ENCODE data around the gene PCNX2. TPM values are rescaled to one million over a fixed set of nuclear protein-coding genes. Genes with fewer than 3 reads are reported as not detected.
"Not testable (repeated sequence)": the region's sequence is repeated elsewhere in the genome, so short reads cannot be mapped to it uniquely, and the experiment has no call there.

Gene PCNX2
- total RNA-seq, 2 experiments from 2014 or later = 11.5 to 12.2 TPM

DNA sequence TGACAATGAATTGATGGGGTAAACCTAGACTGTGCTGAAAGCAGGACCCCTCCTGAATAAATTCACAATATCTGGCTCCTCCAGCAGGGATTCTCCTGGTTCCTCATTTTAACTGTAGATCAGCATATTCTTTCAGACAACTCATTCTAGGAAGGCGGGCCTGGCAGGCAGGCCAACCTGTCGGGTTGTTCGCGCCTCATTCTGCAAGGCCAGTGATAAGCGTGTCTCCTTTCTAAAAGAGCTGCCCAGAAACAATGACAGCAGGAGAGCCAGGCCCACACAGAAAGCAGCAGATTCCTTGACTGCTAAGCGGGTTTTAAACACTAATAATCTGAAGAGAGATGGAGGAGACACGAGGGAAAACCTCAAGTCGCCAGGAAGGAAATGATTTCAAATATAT is 275.1 kb downstream of the PCNX2 start:
- no peak overlapping the region for H3K27ac Mint-ChIP-seq
- peaks cover 15% of the 10 kb centered on the region for H3K36me3 Mint-ChIP-seq (ENCODE audit: low read depth)
- H3K27me3 Mint-ChIP-seq (ENCODE audit: low read depth) = no peaks in the 10 kb centered on the region
- no peak overlapping the region for H3K4me3 Mint-ChIP-seq
- intact Hi-C loops (cut with micrococcal nuclease) = no loop called here
- CTCF ChIA-PET = no interaction called here
- no peaks in the 10 kb centered on the region for H3K4me1 Mint-ChIP-seq (ENCODE audit: low read depth)
- H3K9me3 Mint-ChIP-seq = no peaks in the 10 kb centered on the region
- no peak for DNase-seq

GRCh38 chr1:233019778-233020325 is 275.7 kb downstream of the PCNX2 start:
- H3K27ac Mint-ChIP-seq = no peak overlapping the region
- H3K4me1 Mint-ChIP-seq (ENCODE audit: low read depth) = no peaks in the 10 kb centered on the region
- CTCF ChIA-PET = no interaction called here
- no peaks in the 10 kb centered on the region for H3K27me3 Mint-ChIP-seq (ENCODE audit: low read depth)
- H3K9me3 Mint-ChIP-seq = no peaks in the 10 kb centered on the region
- intact Hi-C loops (cut with micrococcal nuclease) = no loop called here
- DNase-seq = no peak
- H3K4me3 Mint-ChIP-seq = no peak overlapping the region
- peaks cover 16% of the 10 kb centered on the region for H3K36me3 Mint-ChIP-seq (ENCODE audit: low read depth)

- Mint-ChIP-seq H3K36me3 (ENCODE audit: low read depth) (peaks cover 21% of the 10 kb centered on the region), H3K27me3 (ENCODE audit: low read depth) (no peaks in the 10 kb centered on the region), H3K27ac (no peak overlapping the region), H3K4me3 (no peak overlapping the region), H3K4me1 (ENCODE audit: low read depth) (no peaks in the 10 kb centered on the region), H3K9me3 (no peaks in the 10 kb centered on the region)
- no peak for DNase-seq
- CTCF ChIA-PET = no interaction called here
- intact Hi-C loops (cut with micrococcal nuclease) = no loop called here
These were observed 276.4 kb downstream of the PCNX2 start for GRCh38 chr1:233019083-233019482.

- DNase-seq = no peak
- intact Hi-C loops (cut with micrococcal nuclease) = no loop called here
- H3K36me3 Mint-ChIP-seq (ENCODE audit: low read depth) = peaks cover 35% of the 10 kb centered on the region
These were observed 278.7 kb downstream of the PCNX2 start for GRCh38 chr1:233016798-233017197.

GRCh38 chr1:233015965-233016364 is 279.6 kb downstream of the PCNX2 start:
- intact Hi-C loops (cut with micrococcal nuclease) = no loop called here
- Mint-ChIP-seq H3K27ac (no peak overlapping the region), H3K36me3 (ENCODE audit: low read depth) (peaks cover 35% of the 10 kb centered on the region), H3K9me3 (no peaks in the 10 kb centered on the region), H3K4me3 (no peak overlapping the region), H3K27me3 (ENCODE audit: low read depth) (no peaks in the 10 kb centered on the region), H3K4me1 (ENCODE audit: low read depth) (no peaks in the 10 kb centered on the region)
- CTCF ChIA-PET = no interaction called here
- DNase-seq = no peak

More at GRCh38 chr1:233016798-233017197, 278.7 kb downstream of the PCNX2 start:
- Mint-ChIP-seq H3K27me3 (ENCODE audit: low read depth) (no peaks in the 10 kb centered on the region), H3K9me3 (no peaks in the 10 kb centered on the region), H3K4me1 (ENCODE audit: low read depth) (no peaks in the 10 kb centered on the region), H3K27ac (no peak overlapping the region), H3K4me3 (no peak overlapping the region)
- CTCF ChIA-PET = no interaction called here

GRCh38 chr1:233012021-233012420 is 283.5 kb downstream of the PCNX2 start:
- Mint-ChIP-seq H3K9me3 (no peaks in the 10 kb centered on the region), H3K4me1 (ENCODE audit: low read depth) (no peaks in the 10 kb centered on the region), H3K4me3 (no peak overlapping the region), H3K36me3 (ENCODE audit: low read depth) (peaks cover 29% of the 10 kb centered on the region), H3K27me3 (ENCODE audit: low read depth) (no peaks in the 10 kb centered on the region), H3K27ac (no peak overlapping the region)
- intact Hi-C loops (cut with micrococcal nuclease) = no loop called here
- CTCF ChIA-PET = no interaction called here
- no peak for DNase-seq

DNA sequence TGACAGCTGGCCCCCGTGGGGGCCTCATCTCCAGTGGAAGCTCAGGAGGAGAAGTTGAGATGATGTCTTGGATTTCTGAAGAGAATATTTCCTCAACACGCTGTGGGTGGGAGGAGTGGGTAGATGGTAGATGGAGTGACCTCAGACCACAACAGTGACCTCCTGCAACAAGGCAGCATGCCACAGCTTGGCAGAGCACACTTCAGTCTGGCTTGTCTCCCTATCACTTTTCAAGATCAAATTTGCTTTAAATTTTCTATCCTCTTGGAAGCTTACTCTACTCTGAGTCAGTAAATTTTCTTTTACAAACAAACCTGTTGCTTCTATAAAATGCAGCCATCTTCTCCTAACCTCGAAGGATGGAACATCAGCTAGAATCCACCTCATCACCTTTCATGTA is 285.4 kb downstream of the PCNX2 start:
- peaks cover 28% of the 10 kb centered on the region for H3K36me3 Mint-ChIP-seq (ENCODE audit: low read depth)
- no peaks in the 10 kb centered on the region for H3K9me3 Mint-ChIP-seq
- H3K27ac Mint-ChIP-seq = no peak overlapping the region
- H3K27me3 Mint-ChIP-seq (ENCODE audit: low read depth) = no peaks in the 10 kb centered on the region
- H3K4me1 Mint-ChIP-seq (ENCODE audit: low read depth) = no peaks in the 10 kb centered on the region
- no peak overlapping the region for H3K4me3 Mint-ChIP-seq
- CTCF ChIA-PET = no interaction called here
- intact Hi-C loops (cut with micrococcal nuclease) = no loop called here
- no peak for DNase-seq

DNA sequence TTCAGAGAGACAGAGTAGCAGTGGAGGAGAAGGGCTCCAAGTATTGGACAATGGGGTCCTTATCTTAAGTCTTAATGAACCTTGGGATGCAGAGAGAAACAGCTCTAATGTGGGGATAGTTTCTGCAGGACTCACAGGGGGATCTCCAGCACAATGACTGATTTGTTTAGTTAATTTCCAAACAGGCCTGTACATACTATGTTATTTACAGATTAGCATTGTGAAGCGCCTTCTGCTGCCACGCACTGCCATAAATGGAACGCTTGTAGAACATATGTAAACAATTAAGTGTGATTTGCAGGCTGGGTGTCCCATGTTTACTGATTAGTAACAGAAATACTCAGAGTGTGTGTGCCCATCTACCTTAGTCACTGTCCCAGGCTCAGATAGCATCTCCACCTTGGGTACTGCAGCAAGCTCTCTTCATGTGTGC is 289.0 kb downstream of the PCNX2 start:
- Mint-ChIP-seq H3K27ac (no peak overlapping the region), H3K4me3 (no peak overlapping the region), H3K36me3 (ENCODE audit: low read depth) (peaks cover 21% of the 10 kb centered on the region), H3K27me3 (ENCODE audit: low read depth) (no peaks in the 10 kb centered on the region), H3K9me3 (peaks cover 2% of the 10 kb centered on the region), H3K4me1 (ENCODE audit: low read depth) (no peaks in the 10 kb centered on the region)
- intact Hi-C loops (cut with micrococcal nuclease) = no loop called here
- no peak for DNase-seq
- CTCF ChIA-PET = no interaction called here

DNA sequence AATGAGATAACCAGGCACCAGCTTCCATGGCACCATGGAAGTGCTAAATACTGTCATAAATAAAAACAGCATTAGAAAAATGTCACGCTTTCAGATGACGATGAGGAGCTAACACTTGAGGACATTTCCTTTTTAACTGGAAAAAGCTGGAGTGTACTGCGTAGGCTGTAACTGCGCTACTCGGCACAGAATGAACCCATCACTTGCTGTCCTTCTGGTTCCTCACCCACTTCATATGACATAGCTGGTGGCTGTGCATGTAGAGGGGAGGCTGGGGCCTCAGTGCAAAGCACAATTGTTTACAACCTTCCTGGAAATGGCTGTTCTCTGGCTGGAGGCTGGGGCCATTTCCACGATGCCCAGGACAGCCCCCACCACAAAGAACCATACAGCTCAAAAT is 289.4 kb downstream of the PCNX2 start:
- H3K27me3 Mint-ChIP-seq (ENCODE audit: low read depth) = no peaks in the 10 kb centered on the region
- CTCF ChIA-PET = no interaction called here
- no peak overlapping the region for H3K4me3 Mint-ChIP-seq
- no peak overlapping the region for H3K27ac Mint-ChIP-seq
- H3K4me1 Mint-ChIP-seq (ENCODE audit: low read depth) = no peaks in the 10 kb centered on the region
- intact Hi-C loops (cut with micrococcal nuclease) = no loop called here
- peaks cover 2% of the 10 kb centered on the region for H3K9me3 Mint-ChIP-seq
- peaks cover 21% of the 10 kb centered on the region for H3K36me3 Mint-ChIP-seq (ENCODE audit: low read depth)
- DNase-seq = no peak

GRCh38 chr1:233005703-233006102 is 289.8 kb downstream of the PCNX2 start:
- H3K27ac Mint-ChIP-seq = no peak overlapping the region
- H3K36me3 Mint-ChIP-seq (ENCODE audit: low read depth) = peaks cover 21% of the 10 kb centered on the region
- no peaks in the 10 kb centered on the region for H3K27me3 Mint-ChIP-seq (ENCODE audit: low read depth)
- no peak overlapping the region for H3K4me3 Mint-ChIP-seq
- intact Hi-C loops (cut with micrococcal nuclease) = no loop called here
- H3K4me1 Mint-ChIP-seq (ENCODE audit: low read depth) = no peaks in the 10 kb centered on the region
- DNase-seq = no peak
- peaks cover 2% of the 10 kb centered on the region for H3K9me3 Mint-ChIP-seq
- CTCF ChIA-PET = no interaction called here

GRCh38 chr1:233005156-233005555 is 290.4 kb downstream of the PCNX2 start:
- H3K4me1 Mint-ChIP-seq (ENCODE audit: low read depth) = no peaks in the 10 kb centered on the region
- peaks cover 26% of the 10 kb centered on the region for H3K36me3 Mint-ChIP-seq (ENCODE audit: low read depth)
- intact Hi-C loops (cut with micrococcal nuclease) = no loop called here
- H3K4me3 Mint-ChIP-seq = no peak overlapping the region
- no peak for DNase-seq
- CTCF ChIA-PET = no interaction called here
- peaks cover 2% of the 10 kb centered on the region for H3K9me3 Mint-ChIP-seq
- no peak overlapping the region for H3K27ac Mint-ChIP-seq
- H3K27me3 Mint-ChIP-seq (ENCODE audit: low read depth) = no peaks in the 10 kb centered on the region

DNA sequence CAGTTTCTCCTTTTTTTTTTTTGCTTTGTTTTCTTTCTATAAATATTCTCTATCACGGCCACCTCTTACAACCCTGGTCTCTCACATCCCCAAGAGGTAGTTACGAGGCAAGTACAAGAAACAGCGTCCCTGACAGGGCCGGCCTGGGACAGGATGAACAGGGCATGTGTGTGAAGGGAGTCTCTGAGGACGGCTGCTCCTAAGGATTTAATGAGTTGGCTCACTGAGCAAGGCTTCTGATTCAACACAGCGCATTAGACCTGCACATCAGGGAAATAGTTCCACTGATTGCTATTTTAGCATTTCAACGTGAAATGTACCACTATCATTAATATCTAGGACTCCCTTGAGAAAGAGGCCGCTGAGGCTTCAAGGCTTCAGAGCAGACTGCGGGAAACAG is 291.1 kb downstream of the PCNX2 start:
- Mint-ChIP-seq H3K4me3 (no peak overlapping the region), H3K27me3 (ENCODE audit: low read depth) (no peaks in the 10 kb centered on the region), H3K36me3 (ENCODE audit: low read depth) (peaks cover 32% of the 10 kb centered on the region), H3K9me3 (peaks cover 2% of the 10 kb centered on the region), H3K4me1 (ENCODE audit: low read depth) (no peaks in the 10 kb centered on the region), H3K27ac (no peak overlapping the region)
- no peak for DNase-seq
- intact Hi-C loops (cut with micrococcal nuclease) = no loop called here
- CTCF ChIA-PET = no interaction called here

- H3K9me3 Mint-ChIP-seq, H3K4me3 Mint-ChIP-seq: not testable (repeated sequence)
These were observed 291.9 kb downstream of the PCNX2 start for GRCh38 chr1:233003638-233004037.

More at GRCh38 chr1:233003638-233004037, 291.9 kb downstream of the PCNX2 start:
- DNase-seq; H3K27ac Mint-ChIP-seq; H3K27me3 Mint-ChIP-seq (ENCODE audit: low read depth); intact Hi-C loops (cut with micrococcal nuclease); CTCF ChIA-PET; H3K4me1 Mint-ChIP-seq (ENCODE audit: low read depth): not testable (repeated sequence)
- peaks cover 34% of the 10 kb centered on the region for H3K36me3 Mint-ChIP-seq (ENCODE audit: low read depth)

Measured in activated naive CD4-positive, alpha-beta T cell treated with anti-CD3 and anti-CD28 coated beads for 36 hours (primary cell).